Fibroblast of upper back skin (primary cell): ENCODE results near the gene SEC16A.

ENCODE experiments used
- DNase-seq: peaks from one replicate; pipeline ENCODE4 v3.0.0-alpha.2; 2013

Gene SEC16A

GRCh38 chr9:136482793-136483588 is at the start of gene SEC16A:
Gene SEC16A, minus strand, starts transcription at chr9:136483040. Its CDS starts 5,425 bp downstream, at chr9:136477615.
- DNase-seq: peak; percentile 97

DNA sequence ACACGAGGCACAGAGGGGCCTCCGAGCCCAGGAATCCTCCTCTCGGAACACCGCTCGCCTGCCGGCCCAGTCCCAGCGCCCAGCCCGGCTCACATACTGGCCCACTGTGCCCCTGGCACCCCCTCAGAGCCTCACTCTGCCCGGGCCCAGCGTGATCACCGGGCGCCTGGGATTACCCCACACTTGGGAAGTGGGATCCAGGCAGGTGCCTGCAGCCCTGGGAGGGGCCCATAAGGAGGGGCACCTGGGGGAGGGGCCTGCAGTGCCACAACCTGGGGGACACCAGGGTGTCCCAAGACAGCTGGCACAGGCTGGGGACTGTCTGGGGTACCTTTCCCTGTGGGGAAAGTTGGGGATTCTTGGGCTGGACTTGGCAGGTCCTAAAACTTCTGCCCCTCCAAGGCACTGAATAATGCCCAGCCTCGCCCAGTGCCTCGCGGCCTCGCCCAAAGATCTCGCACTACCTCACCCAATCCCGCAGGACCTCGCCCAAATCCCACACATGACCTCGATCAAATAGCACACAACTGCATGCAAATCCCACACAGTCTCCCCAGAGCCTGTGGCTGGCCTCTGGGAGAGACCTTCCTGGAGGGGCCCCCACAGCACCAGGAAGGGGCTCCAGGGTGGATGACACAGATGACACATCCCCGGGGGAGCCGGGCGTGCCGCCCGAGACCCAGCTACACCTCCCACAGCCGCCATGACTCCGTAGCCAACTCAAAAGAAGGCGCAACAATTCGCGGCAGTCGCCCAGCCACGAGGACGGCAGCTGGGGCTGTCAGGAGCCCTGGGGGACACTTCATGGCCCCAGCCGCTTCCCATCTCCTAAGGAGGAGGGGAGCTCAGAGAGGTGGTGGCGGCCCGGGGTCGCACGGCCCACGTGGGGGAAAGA is 49.3 kb upstream of the SEC16A start:
- DNase-seq: no peak

DNA sequence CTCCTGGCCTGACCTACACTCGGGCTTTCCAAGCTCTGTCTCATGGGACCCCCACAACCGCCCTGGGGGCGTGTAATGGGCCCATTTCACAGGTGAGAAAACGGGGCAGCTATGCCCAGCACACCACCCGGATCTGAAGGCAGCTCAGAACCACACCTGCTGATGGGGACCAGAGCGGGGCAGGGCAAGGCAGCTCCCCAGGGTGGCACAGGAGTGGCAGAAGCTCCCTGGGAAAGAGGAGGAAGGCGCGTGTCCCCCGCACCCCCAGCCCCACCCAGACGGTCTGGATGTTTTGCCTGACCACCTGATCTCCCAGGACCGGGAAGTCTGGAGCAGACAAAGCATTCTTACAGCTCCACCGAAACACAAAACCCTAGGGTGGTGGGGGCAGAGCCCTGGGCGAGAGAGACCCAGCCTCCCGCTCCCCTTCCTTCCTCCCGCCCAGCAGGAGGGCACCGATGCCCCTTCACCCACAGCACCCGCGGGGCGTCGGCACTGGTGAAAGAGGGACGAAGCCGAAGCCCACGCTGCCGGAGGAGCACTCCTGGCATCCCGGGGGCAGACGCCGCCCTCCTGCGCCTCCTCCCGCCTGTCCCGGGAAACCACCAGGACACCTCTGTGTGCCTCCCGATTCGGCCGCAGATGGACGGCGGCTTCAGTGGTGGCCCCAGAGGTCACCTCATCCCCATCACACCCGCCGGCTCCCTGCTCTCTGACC is 48.5 kb upstream of the SEC16A start:
- no peak for DNase-seq

- no peak for DNase-seq
Observed at GRCh38 chr9:136530461-136531089, 47.7 kb upstream of the SEC16A start.

DNA sequence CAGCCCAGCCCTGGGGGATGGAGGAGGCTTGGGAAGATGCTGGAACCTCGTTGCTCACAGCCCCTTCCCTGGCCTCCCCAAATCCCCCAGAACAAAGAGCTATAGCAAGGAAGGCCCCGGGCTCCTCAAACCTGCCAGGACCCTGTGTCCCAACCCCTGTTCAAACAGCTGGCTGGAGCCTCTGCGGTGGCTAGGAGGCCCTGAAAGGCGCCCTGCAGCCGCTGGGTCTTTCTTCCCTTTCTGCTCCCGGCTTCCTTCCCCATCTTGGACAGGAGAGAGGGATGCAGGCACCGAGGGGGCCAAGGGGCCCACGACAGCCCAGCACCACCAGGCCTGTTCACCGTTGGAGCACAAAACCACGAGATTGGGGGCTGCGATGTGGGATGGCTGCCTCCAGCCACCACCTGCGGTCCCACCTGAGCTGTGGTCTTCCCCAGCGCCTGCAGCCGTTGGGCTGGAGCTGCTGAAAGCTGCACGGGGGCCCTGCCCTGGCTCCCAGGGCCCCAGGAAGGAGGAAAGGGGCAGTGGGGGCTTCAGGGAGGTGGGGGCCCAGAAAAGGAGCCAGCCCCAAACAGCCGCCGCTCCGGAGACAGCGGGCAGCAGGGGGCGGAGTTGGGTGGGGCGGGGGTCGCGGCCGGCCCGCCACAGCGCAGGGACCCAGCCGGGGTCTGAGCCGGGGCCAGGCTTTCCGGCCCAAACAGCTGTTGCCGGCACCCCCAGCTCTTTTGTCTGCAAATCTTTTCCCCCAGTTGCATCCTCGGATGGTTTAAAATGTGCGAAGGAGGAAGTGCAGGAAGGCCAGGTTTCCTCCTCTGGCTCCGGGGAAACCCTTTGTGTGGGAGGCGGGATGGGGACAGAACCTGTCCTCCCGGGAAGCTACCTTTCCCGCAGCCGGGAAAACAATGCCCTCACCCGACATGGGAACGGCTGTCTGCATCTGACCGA is 46.9 kb upstream of the SEC16A start:
- no peak for DNase-seq

GRCh38 chr9:136528716-136529341 is 46.0 kb upstream of the SEC16A start:
- DNase-seq: no peak

GRCh38 chr9:136527721-136528710 is 45.2 kb upstream of the SEC16A start:
- DNase-seq: no peak

- DNase-seq: no peak
Observed at GRCh38 chr9:136527131-136527530, 44.3 kb upstream of the SEC16A start.

DNA sequence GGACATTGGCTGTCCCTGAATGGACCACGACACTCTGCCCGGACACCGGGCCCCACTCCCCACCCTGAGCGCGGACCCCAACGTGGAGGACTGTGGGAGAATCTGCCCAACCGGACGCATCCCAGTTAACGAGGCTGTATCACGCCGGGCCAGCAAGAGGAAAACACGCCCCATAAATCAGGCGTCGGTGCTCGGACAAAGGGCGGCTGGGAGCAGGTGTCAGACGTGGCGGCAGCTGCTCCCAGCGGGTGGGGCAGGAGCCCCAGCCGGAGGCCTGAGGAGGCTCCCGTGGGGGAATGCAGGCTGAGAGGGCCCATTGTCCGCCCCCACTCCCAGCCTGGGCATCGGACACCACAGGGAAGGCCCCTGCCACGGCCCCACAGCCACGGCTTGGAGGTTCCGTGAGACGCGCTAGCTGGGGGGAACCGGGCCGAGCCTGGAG is 43.8 kb upstream of the SEC16A start:
- no peak for DNase-seq

- DNase-seq: no peak
Observed at GRCh38 chr9:136525841-136526499, 43.1 kb upstream of the SEC16A start.

GRCh38 chr9:136525207-136525606 is 42.4 kb upstream of the SEC16A start:
- DNase-seq: no peak

GRCh38 chr9:136522314-136523237 is 39.7 kb upstream of the SEC16A start:
- DNase-seq: no peak

GRCh38 chr9:136521537-136521936 is 38.7 kb upstream of the SEC16A start:
- no peak for DNase-seq

DNA sequence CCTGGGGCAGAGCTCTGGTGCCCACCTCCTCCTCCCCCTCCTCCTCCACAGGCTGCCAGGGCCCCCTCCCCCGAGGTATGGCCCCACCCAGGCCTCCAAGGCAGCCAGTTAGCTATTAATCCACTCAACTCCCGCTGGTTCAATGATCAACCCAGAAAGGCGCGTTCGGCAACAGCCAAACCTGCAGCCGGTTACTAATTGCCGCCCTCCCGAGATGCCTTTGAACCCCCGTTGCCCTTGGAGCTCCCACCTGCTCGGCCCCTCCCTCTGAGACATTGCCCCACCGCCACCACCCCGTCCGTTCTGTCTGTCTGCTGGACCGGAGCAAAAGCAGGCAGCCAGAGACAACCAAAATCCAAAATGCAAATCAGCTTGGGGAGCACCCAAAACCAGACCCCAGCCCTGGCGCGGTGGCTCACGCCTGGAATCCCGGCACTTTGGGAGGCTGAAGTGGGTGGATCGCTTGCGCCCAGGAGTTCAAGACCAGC is 37.3 kb upstream of the SEC16A start:
- no peak for DNase-seq

GRCh38 chr9:136519263-136520052 is 36.6 kb upstream of the SEC16A start:
- no peak for DNase-seq

DNA sequence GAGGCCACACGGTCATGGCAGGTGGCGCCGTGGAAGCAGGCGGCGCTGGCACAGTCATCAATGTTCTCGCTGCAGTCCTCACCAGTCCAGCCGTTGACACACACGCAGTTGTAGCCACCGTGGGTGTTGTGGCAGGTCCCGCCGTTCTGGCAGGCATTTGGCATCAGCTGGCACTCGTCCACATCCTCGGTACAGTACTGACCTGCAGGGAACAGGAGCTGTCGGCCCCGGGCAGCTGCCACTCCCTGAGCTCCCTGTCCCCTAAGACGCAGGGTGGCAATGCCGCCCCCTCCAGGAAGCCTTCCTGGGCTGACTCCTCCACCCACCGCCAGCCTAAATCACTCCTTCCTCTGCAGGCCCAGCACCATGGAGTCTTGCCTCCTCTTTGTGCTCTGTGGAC is 35.8 kb upstream of the SEC16A start:
- no peak for DNase-seq

DNA sequence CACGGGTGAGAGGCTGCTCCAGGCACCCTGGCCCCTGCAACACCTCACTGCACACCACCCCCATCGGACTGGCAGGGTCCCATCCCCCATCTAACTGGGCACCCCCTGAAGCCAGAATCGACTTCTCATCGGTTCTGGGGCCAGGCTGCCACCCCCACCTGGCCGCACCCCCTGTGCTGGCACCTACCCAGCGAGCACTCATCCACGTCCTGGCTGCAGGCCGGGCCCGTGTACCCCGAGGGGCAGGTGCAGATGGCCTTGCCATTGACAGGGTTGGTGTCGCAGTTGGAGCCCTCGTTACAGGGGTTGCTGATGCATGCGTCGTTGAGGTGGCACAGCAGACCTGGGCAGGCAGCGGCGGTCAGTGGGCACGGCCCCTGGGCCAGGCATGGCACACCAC is 35.1 kb upstream of the SEC16A start:
- DNase-seq: no peak
